Measurements from ENCODE around the gene PPP1R3F. TPM values are rescaled to one million over a fixed set of nuclear protein-coding genes. Genes with fewer than 3 reads are reported as not detected.

PPP1R3F gene
- total and polyA plus RNA-seq, 2 donors (not counting 1 experiment from before 2014, with no cell fraction given): 3.7 to 10.2 TPM

- DNase-seq (no peak), ATAC-seq (ENCODE audit: low read depth) (no peak)
- no peak for TF ChIP-seq CTCF (IDR thresholded peaks at IDR 0.05)
- Histone ChIP-seq H3K4me1 (ENCODE audit: control insufficient read depth in 2 of 2, insufficient read depth in 2 of 2, low read length in 2 of 2) (no peaks in the 10 kb centered on the region), H2AFZ (ENCODE audit: insufficient read depth, low read depth, low read length, poor library complexity, severe bottlenecking) (no peak overlapping the region), H4K20me1 (ENCODE audit: control insufficient read depth, insufficient read depth, low read length, poor library complexity, severe bottlenecking) (no peaks in the 10 kb centered on the region), H3K9ac (ENCODE audit: low read length) (no peak overlapping the region), H3K36me3 (replicated peaks in 1 of 2; ENCODE audit: control extremely low read depth in 1 of 2, control insufficient read depth in 1 of 2, extremely low read depth in 1 of 2, insufficient read depth in 2 of 2, low read length in 1 of 2) (no peaks in the 10 kb centered on the region), H3K79me2 (ENCODE audit: control insufficient read depth, insufficient read depth, low read length) (peaks cover 3% of the 10 kb centered on the region), H3K9me3 (ENCODE audit: control extremely low read depth in 1 of 3, control insufficient read depth in 2 of 3, insufficient read depth in 1 of 3, low read length in 2 of 3) (no peaks in the 10 kb centered on the region), H3K4me3 (ENCODE audit: control extremely low read depth in 1 of 5, extremely low read depth in 1 of 5, insufficient read depth in 1 of 5, low read depth in 2 of 5, low read length in 4 of 5) (no peak overlapping the region), H3K4me2 (replicated peaks; ENCODE audit: low read depth, low read length, poor library complexity, severe bottlenecking) (no peak overlapping the region), H3K27me3 (replicated peaks in 1 of 4; ENCODE audit: control extremely low read depth in 1 of 4, control insufficient read depth in 3 of 4, insufficient read depth in 4 of 4, low read length in 3 of 4) (no peaks in the 10 kb centered on the region), H3K27ac (ENCODE audit: low read length in 2 of 2) (no peak overlapping the region)
- Mint-ChIP-seq H3K27me3 (no peaks in the 10 kb centered on the region), H3K4me3 (no peak overlapping the region), H3K9me3 (ENCODE audit: insufficient read depth) (no peaks in the 10 kb centered on the region), H3K27ac (no peak overlapping the region), H3K4me1 (no peaks in the 10 kb centered on the region)
- POLR2A ChIA-PET: no interaction called here
- intact Hi-C loops (cut with micrococcal nuclease): no loop called here
- CTCF ChIA-PET: no interaction called here
- no CpG with 5 or more reads among the region's 4 CpGs for WGBS (ENCODE audit: insufficient coverage)
Observed at GRCh38 chrX:49286581-49286980, 17.0 kb downstream of the PPP1R3F start.

GRCh38 chrX:49287665-49288064 lies 18.1 kb downstream of the PPP1R3F start:
- no peaks in the 10 kb centered on the region for H3K9me3 Mint-ChIP-seq (ENCODE audit: insufficient read depth)
- no peak overlapping the region for H3K27ac ChIP-seq (ENCODE audit: low read length in 2 of 2)
- H3K4me3 ChIP-seq (ENCODE audit: control extremely low read depth in 1 of 5, extremely low read depth in 1 of 5, insufficient read depth in 1 of 5, low read depth in 2 of 5, low read length in 4 of 5): no peak overlapping the region
- H3K36me3 ChIP-seq (replicated peaks in 1 of 2; ENCODE audit: control extremely low read depth in 1 of 2, control insufficient read depth in 1 of 2, extremely low read depth in 1 of 2, insufficient read depth in 2 of 2, low read length in 1 of 2): no peaks in the 10 kb centered on the region
- intact Hi-C loops (cut with micrococcal nuclease): no loop called here
- DNase-seq: no peak
- peaks cover 0 to 9% of the 10 kb centered on the region in 2 donors for H3K4me1 ChIP-seq (ENCODE audit: control insufficient read depth in 2 of 2, insufficient read depth in 2 of 2, low read length in 2 of 2)
- ChIA-PET POLR2A (no interaction called here), CTCF (no interaction called here)
- no peaks in the 10 kb centered on the region for H3K4me1 Mint-ChIP-seq
- H3K27me3 Mint-ChIP-seq: no peaks in the 10 kb centered on the region
- 80% methylated on average over 1 of the region's 1 CpG for WGBS (ENCODE audit: insufficient coverage)
- H4K20me1 ChIP-seq (ENCODE audit: control insufficient read depth, insufficient read depth, low read length, poor library complexity, severe bottlenecking): no peaks in the 10 kb centered on the region
- H3K9ac ChIP-seq (ENCODE audit: low read length): no peak overlapping the region
- H3K4me3 Mint-ChIP-seq: no peak overlapping the region
- no peak overlapping the region for H3K4me2 ChIP-seq (replicated peaks; ENCODE audit: low read depth, low read length, poor library complexity, severe bottlenecking)
- no peak for ATAC-seq (ENCODE audit: low read depth)
- TF ChIP-seq EZH2 (IDR thresholded peaks at IDR 0.05; ENCODE audit: borderline replicate concordance, insufficient read depth, low read depth, low read length, poor library complexity, severe bottlenecking): no peak
- no peak for TF ChIP-seq CTCF (IDR thresholded peaks at IDR 0.05)
- peaks cover 1% of the 10 kb centered on the region for H3K79me2 ChIP-seq (ENCODE audit: control insufficient read depth, insufficient read depth, low read length)
- no peaks in the 10 kb centered on the region for H3K27me3 ChIP-seq (replicated peaks in 1 of 4; ENCODE audit: control extremely low read depth in 1 of 4, control insufficient read depth in 3 of 4, insufficient read depth in 4 of 4, low read length in 3 of 4)
- no peak overlapping the region for H2AFZ ChIP-seq (ENCODE audit: insufficient read depth, low read depth, low read length, poor library complexity, severe bottlenecking)
- no peaks in the 10 kb centered on the region for H3K9me3 ChIP-seq (ENCODE audit: control extremely low read depth in 1 of 3, control insufficient read depth in 2 of 3, insufficient read depth in 1 of 3, low read length in 2 of 3)
- no peak overlapping the region for H3K27ac Mint-ChIP-seq

Measured in B cell (primary cell).